CD4-positive, alpha-beta T cell treated with Interleukin-4 for 1 hour (primary cell): ENCODE results near the gene PRTG.
"Not testable (repeated sequence)": the region's sequence is repeated elsewhere in the genome, so short reads cannot be mapped to it uniquely, and the experiment has no call there.

Experiments used
- DNase-seq, 2 donors: peaks; one replicate each; pipeline ENCODE4 v3.0.0-alpha.2; 2020 to 2022

PRTG gene

DNA sequence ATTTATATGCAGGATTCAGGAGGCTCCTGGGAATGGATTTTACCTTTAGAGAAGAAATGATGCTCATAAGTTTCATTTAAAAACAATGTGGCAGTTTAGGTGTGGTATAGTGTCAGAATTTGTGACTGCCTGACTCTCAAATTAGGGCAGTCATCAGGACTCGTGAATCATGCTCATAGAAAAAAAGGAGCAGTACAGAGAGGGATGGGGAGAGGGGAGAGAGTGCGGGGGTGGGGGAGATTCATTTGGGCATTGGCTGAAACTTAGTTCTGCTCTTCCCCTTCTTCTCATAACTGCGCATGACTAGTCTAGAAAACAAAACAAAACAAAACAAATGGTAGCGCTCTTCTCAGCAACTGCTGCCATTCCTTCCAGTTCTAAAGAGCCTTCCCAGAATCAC lies 44.3 kb downstream of the PRTG start:
- DNase-seq: no peak

DNA sequence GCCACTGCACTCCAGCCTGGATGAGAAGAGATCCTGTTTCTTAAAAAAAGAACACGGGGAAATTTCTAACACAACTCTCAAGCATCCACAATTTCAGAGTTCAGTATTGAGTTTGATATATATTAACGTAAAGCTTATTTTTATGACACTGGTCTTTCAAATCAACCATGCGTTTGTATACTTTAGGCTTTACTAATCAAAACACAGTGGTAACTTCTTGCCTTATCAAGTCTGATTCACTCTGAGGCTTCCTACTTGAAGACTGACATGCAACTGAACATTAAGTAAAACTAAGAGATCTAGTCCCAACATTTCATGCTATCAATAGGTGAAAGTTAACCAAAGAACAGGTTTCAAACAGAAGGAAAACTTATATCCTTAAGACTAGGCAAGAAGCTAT lies 46.7 kb downstream of the PRTG start:
- no peak for DNase-seq

DNA sequence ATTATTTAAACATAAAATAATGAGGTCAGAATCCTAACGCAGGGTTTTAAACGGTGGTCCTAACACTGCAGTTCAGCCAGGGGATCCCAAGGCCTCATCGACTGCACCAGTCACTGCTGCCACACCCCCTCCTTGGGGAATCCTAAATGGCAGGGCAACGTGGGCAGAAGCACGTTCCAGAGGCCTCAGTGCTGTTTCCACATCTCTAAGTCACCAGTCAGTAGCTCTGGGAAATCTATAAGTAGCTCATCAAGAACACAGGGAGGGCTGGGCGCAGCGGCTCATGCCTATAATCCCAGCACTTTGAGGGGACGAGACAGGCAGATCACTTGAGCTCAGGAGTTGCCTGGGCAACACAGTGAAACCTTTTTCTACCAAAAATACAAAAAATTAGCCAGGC lies 47.5 kb downstream of the PRTG start:
- no peak for DNase-seq

DNA sequence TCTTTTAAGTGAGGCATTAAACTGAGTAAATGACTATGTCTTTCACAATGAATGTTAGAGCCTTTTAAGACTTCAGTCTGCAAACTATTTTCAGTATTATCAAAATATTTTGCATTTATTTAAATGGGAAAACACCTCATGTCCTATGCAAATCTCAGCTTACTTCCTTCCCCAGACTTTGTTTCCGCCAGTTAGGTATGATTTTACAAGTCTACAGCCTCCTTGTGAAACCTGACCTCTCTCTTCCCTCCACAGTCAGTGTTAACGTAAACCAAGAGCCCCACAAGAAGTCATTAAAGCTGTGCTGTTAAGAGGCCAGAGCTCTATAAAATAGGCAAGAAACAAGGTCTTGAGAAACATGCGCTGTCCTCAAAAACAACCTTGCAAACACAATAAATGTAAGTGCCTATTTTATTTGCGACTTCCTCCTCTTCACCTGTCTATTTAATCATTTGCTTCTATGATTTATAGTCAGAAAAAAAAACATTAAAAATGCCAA lies 48.3 kb downstream of the PRTG start:
- DNase-seq: no peak

DNA sequence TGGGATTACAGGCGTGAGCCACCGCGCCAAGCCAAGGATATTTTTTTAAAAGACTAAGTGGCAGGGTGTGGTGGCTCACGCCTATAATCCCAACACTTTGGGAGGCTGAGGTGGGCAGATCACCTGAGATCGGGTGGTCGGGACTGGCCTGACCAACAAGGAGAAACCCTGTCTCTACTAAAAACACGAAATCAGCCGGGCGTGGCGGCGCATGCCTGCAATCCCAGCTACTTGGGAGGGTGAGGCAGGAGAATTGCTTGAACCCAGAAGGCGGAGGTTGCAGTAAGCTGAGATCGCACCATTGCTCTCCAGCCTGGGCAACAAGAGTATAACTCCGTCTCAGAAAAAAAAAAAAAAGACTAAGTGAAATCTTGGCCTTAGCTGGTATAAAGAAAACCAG lies 49.8 kb downstream of the PRTG start:
- not testable (repeated sequence) for DNase-seq

DNA sequence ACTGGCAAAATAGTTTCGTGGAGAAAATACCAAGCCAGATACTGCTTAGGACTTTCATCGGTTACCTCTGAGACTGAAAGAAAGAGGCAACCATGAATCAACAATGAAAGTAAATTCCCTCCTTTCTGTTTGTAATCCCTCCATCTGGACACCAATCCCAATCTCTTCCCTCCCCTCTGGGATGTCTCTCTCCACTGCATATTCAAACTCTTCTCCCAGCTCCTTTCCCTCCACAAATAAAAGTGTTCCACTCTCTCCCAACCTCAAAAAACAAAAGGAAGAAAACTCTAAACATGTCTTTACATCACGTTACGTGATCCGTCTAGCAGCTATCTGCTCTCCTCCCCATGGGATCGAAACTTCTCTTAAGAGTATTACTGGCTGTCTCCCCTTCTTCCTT lies 55.2 kb downstream of the PRTG start:
- DNase-seq: no peak

DNA sequence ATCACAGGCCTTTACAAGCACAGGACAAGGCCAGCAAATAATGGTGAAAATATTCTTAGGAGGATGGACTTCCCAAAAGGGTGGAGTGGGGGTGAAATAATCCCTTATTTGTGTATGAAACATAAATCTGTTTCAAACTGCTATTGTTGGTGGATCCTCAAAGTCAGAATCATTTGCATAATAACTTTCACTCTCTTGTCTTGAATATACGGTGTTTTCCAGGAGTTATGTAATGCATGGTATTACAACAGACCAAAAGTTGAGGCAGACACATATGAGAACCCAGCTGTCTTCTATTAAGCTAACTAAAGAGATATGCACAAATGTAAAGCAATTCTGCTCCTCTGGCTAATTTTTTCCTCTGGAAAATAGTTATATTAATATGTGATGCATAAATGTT lies 57.7 kb downstream of the PRTG start:
- no peak for DNase-seq

DNA sequence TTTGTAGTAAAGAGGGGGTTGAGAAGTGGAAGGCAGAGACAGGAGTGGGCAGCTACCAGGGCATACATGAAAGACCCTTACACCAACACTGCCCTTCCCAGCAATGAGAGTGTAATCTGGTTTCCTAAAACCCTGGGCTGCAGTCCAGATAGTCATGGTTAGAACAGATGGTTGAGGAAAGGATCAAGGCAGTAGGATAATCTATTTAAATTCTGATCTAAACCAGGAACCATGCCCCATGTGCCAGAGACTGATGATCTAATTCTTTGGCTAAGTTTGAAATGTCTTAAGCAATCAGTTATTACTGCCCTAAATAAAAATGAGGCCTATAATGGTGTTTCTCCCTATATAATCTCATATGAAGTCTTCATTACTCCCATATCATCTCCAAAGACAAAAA lies 59.6 kb downstream of the PRTG start:
- DNase-seq: no peak

DNA sequence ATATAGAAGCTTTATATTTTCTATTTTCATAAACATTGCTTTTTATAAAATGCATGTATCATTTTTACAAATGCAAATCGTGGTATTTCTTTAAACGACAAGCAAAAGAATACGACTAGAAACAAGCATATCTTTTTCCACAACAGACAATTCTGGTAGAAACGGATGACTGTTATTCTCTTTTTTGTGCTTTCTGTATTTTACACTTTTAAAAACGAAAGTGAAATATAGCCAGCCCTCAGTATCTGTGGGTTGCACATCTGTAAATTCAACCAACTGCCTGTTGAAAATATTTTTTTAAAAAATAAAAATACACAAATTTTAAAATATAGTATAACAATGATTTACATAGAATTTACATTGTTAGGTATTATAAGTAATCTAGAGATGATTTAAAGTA lies 61.3 kb downstream of the PRTG start:
- DNase-seq: peak in 1 of 2 donors; percentile 6

DNA sequence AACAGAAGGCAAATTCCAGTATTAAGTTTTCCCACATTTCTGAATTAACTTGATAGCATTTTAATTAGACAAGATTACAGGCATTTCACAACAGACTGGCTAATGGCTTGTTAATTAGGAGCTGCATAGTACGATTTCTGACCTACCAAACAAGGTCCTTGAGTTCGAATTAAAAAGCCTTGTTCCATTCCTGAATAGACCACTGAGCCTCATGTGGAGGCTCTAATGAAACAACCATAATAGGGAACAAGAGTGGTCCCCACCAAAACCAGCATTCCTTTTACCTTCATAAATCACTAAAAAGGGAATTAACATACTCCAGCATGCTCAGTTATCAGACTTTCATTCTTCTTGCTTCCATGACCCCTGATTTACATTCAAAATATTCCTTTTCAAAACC lies 66.4 kb downstream of the PRTG start:
- no peak for DNase-seq

DNA sequence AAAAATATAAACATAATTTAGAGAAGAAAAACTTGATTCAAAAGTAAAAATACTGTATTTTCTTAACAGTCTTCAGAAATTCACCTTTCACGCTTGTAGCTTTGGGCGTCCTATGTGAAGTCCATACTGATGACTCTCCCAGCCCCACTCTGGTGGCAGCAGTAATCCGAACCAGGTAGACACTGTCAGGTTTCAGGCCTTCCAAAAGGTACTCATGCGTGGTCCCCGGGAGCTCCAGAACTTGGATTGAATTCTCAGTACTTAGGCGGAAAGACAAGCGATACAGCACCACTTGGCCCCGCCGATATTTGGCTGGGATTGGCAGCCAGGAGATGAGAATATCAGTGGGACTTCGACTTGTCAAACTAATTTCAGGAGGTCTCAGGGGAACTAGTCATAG lies 69.7 kb downstream of the PRTG start:
- DNase-seq: no peak

DNA sequence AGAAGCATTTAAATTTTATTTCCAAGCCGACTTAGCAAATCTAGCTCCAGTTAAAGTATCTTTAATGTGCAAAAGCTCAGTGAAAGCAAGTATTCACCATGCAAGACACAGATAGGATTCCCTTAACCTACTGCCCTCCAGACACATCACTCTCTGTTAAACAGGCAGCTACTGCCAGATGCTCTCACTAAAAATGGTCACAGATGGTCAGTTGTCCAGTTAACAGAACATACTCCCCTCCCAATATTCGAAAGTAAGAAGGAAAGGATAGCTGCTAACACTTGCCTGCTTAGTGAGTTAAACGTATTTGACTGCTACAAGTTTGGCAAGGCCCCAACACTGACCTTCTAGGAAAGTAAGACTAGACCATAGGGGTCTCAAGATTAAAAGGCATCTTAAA lies 73.7 kb downstream of the PRTG start:
- DNase-seq: no peak

DNA sequence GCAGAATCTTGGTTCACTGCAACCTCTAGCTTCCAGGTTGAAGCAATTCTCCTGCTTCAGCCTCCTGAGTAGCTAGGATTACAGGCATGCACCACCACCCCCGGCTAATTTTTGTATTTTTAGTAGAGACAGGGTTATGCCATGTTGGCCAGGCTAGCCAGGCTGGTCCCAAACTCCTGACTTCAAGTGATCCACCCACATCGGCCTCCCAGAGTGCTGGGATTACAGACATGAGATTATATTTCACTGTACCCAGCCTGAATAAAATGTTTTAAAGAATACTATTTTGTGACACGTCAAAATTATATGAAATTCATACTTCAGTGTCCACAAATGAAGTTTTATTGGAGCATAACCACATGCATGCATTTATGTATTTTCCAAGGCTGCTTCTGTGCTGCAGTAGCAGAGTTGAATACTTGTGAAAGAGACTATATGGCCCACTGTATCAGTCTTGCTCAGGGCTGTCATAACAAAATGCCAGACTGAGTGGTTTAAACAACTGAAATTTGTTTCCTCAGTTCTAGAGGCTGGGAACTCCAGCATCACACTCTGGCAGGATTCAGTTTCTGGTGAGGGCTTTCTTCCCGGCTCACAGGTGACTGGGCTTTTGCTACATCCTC lies 77.2 kb downstream of the PRTG start:
- DNase-seq: no peak

DNA sequence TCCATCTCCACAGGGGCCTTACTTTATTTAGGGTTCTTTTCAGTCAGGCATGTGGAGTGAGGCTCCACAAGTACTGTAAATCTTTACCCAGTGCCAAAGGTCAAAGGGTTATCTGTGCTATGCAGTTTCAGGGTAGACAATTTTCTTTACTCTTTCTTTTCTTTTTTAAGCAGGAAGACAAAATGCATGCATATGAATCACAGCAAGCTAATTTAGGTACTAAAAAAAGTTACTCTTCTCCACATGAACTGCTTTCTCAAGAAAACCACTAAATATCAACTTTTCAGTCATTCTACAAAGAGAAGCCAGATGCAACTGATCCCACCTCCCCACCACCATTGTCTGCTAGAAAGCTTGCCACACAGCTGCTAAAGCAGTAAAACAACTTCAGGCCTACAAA lies 81.5 kb downstream of the PRTG start:
- DNase-seq: no peak

DNA sequence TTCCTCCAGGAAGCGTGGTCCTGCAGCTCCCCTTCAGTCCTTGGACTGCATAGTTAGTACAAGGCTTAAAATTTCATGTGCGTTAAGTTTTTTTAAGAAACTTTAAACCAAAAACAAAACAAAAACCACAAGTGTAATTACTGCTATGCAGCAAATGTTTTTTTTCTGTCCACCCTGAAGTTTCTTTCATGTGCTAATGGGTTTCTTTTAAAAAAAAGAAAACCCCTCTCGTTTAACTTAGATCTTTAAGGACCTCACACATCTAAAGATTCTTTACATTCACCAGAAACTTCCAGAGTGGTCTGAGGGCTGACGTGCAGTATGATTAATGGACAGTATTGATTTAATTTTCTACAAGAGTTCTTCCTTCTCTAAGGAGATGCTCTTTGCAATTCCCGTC lies 82.8 kb downstream of the PRTG start:
- DNase-seq: no peak

DNA sequence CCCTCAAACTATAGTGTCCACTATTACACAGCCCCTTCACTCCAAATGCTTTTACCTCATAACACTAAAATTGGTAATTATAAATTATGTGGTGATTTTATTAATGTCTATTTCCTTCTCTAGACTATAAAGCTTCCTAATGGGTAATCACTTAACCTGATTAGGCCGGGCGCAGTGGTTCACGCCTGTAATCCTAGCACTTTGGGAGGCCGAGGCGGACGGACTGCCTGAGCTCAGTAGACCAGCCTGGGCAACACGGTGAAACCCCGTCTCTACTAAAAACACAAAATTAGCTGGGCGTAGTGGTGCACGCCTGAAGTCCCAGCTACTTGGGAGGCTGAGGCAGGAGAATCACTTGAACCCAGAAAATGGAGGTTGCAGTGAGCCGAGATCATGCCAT lies 83.5 kb downstream of the PRTG start:
- no peak for DNase-seq

DNA sequence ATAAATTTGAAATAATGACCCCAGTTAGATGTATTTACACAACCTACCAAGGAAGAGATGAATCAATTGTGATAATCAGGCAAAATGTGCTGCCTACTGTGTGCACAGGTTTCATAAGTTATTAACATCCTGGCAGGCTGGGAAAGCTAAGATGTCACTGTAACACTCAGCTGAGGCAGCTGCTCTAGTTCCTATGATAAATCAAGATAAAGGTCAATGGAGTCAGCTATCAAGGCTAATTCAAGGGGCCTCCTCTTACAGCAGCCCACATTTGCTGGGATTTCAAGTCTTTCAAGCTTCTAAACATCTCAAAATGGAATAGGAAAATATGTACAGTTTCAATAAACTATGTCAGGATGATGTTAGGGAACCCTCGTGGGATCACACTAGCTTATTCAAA lies 84.1 kb downstream of the PRTG start:
- DNase-seq: no peak

DNA sequence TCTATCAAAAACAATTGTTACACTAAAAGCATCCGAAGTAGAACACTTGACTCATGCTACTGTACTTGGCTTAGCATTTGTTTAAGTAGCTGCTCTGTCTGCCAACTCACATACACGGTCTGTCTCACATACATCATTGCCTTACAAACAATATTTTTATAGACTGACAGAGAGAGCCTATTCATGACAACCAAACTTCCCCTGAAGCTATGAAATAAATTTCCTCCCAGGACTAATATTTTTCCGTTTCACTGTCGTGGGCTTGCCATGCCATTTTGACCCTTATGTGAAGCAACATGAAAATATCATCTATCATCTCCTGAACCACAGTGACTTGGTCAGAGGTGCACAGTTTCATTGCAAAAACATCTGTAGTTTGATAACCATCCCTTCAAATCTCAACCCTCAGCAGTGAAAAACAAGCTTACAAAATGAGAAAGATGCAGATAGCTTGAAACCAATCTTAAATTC lies 88.4 kb downstream of the PRTG start:
- DNase-seq: no peak

DNA sequence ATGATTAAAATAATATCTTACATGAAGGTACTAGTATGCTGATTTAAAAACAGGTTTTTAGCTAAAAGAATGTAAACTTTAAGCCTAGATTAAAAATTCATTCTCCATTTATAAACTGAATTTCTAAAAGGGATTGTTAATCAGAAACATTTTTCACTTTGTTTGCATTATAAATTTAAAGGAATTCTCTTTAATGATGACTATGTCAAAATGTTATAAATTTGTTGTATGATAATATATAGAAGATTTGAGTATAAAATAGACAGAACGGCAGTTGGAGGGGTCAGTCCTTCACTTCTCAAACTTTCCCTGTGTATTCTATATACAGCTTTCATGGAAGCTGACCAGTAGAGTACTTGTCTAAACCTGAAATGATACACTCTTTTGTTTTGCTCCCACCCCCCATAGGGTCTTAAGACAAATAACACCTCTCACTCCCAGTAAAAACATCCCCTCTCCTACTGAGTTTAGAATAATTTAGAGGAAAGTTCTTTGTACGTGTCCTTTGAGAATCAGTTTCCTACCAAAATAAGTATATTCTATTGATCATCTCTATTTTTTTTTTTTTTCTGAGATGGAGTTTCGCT lies 90.0 kb downstream of the PRTG start:
- no peak for DNase-seq

DNA sequence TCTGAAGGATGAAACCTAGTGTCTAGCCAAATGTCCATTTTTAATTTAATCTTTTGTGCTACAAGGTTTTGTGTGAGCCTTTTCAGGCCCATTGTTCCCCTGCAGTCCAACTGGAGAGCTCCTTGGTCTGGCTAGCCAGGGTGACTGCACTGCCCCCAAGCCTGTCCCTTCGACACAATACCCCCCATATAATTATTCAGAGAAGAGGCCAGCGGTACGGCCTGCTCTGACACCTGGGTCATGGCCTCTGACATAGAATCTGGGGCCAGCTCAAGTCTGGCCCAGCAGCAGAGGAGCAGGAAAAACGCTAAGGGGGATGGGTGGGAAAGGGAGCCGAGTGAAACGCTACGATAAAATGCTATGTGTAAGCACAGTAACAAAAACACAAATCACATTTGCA lies 90.6 kb downstream of the PRTG start:
- no peak for DNase-seq

DNA sequence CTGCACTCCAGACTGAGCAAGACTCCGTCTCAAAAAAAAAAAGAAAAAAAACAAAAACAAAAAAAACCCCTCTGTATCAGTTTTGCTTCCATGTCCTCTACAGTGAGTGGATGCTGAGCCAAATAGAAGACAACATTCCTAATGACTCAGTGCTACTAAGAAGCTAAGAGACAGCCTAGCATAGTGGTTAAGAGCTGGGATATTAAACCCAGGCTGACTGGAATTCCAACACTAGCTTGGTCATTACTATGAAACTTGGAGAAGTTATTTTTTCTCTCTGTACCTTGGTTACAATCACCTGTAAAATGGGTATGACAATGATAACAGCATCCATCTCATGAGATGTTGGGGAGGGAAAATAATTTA lies 93.9 kb downstream of the PRTG start:
- DNase-seq: no peak

DNA sequence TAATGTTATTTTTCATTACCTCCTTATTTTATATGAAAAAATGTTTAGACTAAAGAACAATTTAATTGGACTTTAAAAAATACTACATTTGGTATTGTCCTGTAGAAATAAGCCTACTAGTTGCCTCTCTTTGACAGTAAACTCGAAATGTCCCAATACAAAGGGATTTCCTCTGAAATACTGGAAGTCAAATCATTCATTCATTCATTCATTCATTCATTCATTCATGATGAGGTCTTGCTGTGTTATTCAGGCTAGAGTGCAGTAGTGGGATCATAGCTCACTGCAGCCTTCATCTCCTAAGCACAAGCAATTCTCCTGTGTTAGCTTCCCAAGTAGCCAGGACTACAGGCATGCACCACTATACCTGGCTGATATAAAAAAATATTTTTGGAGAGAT lies 104.2 kb downstream of the PRTG start:
- DNase-seq: no peak

DNA sequence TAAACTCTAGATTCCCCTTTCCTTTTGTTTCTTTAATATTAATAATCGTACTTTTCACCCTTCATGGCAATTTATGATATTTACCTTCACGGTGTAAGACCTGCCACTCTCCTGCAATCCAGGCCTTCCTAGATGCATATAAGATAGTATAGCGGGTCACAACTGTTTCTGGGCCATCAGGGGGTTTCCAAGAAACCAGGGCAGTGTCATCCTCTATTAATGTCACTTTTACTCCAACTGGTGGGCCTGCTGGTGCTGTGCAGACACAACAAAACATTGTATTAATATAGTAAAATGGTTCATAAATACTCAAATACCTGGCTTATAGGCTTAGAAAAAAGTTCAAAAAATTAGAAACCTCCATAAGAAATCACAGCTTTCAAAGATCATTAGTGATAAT lies 105.9 kb downstream of the PRTG start:
- DNase-seq: no peak

DNA sequence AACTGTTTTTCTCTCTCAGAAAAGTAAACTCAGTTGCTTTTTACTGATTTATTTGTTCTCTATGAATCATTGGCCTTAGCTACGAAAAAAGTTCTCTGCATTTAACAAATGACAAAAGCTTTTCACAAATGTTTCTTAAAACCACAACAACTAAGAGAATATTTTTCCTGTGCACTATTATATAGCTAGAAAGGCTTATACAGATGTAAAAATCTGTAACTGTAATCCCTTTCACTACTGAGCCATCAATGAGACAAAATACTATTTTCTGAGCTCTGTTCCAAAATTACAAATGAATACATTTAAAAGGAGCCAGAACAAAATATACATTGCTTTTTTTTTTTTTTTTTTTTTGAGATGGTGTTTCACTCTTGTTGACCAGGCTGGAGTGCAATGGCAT lies 109.2 kb downstream of the PRTG start:
- DNase-seq: no peak

DNA sequence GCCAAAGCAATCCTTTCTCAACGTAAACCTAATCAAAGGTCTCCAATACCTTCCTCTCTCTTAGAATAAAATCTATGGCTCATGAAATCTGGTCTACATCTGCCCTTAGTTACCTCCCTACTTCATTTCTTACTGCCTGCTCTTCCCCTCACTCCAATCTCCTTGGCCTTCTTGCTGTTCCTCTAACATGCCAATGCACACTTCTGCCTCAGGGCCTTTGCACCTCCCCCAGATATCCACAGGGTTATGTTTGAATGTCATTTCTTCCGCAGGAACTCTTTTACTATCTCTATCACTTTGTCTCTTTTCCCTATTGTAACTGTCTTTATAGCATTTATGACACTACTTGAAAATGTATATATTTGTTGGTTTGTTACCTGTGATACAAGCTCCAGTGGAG lies 110.5 kb downstream of the PRTG start:
- no peak for DNase-seq
